K562 (cell line): Measurements from ENCODE around the gene UBE2Q1. TPM values are rescaled to one million over a fixed set of nuclear protein-coding genes. Genes with fewer than 3 reads are reported as not detected.

Experiments
- CBX5 ChIP-seq: IDR thresholded peaks from 2 replicates; pipeline ENCODE4 v1.6.1; 2014; ENCODE audit warnings: low read depth, borderline replicate concordance
- PCBP2 ChIP-seq: fragments of 200-400 bp; formaldehyde crosslinking; IDR thresholded peaks from 2 replicates; pipeline ENCODE4 v1.6.1; 2018; ENCODE audit warnings: low read length, low read depth, mild to moderate bottlenecking, moderate library complexity; ENCODE audit not compliant: poor library complexity, severe bottlenecking
- SMAD2 ChIP-seq: fragments of 150-350 bp; IDR thresholded peaks from 2 replicates; pipeline ENCODE4 v1.6.1; 2014; ENCODE audit warnings: low read depth, mild to moderate bottlenecking, low read length
- SMAD4 ChIP-seq: fragments of 250-450 bp; sonication (Bioruptor Pico); conservative IDR thresholded peaks from 2 replicates; pipeline ENCODE4 v1.8.0; 2021; ENCODE audit warnings: inconsistent platforms, mild to moderate bottlenecking, moderate library complexity
- ZNF408 ChIP-seq: fragments of 250-450 bp; sonication (Bioruptor Pico); IDR thresholded peaks from 2 replicates; pipeline ENCODE4 v1.4.0; 2020; ENCODE audit warnings: low read depth, mild to moderate bottlenecking, moderate library complexity
- polyA plus RNA-seq, 8 experiments: library from polyadenylated mRNA; depleted of rRNA in 4 of 8; stranded (reverse) in 5 of 8; unstranded in 3 of 8; fragments of >200 nt; fragmentation: Nextera tagmentation in 2 of 8; fragmentation: Illumina TruSeq in 1 of 8; extraction: Ambion mirVana in 2 of 8; extraction: Trizol in 1 of 8; gene quantifications; 2 replicates each; pipeline versions ENCODE4 v1.2.1 to v1.2.3, GENCODE V29; 2011 to 2014; ENCODE audit warnings: inconsistent platforms in 1 of 8, missing spikeins in 1 of 8
- total RNA-seq, 7 experiments: library from RNA; depleted of rRNA in 6 of 7; stranded (reverse); fragments of >200 nt in 6 of 7; fragmentation: Illumina TruSeq in 2 of 7; extraction: Trizol in 2 of 7; gene quantifications; 2 replicates each; pipeline versions ENCODE4 v1.2.1 to v1.2.3, GENCODE V29; 2011 to 2021; ENCODE audit warnings: low replicate concordance in 1 of 7
- TF ChIP-seq, protein P1 (sequence below): fragments of 250-450 bp; sonication (Bioruptor Pico); IDR thresholded peaks from 2 replicates; pipeline ENCODE4 v1.5.0; 2020; ENCODE audit warnings: mild to moderate bottlenecking
- TF ChIP-seq, protein P2 (sequence below): fragments of 250-450 bp; sonication (Bioruptor Pico); IDR thresholded peaks from 2 replicates; pipeline ENCODE4 v1.5.1; 2021; ENCODE audit warnings: mild to moderate bottlenecking
- TF ChIP-seq, protein P3 (sequence below), 2 experiments: fragments of 450-650 bp; IDR thresholded peaks; 2 replicates each; pipeline ENCODE4 v1.6.1; 2018; ENCODE audit warnings: mild to moderate bottlenecking in 2 of 2, low read depth in 1 of 2; ENCODE audit not compliant: partially characterized antibody in 2 of 2
- TF ChIP-seq, protein P4 (sequence below): fragments of 250-450 bp; sonication (Bioruptor Pico); IDR thresholded peaks from 2 replicates; pipeline ENCODE4 v1.9.0; 2021; ENCODE audit warnings: mild to moderate bottlenecking

UBE2Q1 gene
- total and polyA plus RNA-seq, 9 of the 15 experiments (the other 6 are each of a cell fraction or from before 2014, with no cell fraction given): 8.0 to 58.8 (median 27.6) TPM

DNA sequence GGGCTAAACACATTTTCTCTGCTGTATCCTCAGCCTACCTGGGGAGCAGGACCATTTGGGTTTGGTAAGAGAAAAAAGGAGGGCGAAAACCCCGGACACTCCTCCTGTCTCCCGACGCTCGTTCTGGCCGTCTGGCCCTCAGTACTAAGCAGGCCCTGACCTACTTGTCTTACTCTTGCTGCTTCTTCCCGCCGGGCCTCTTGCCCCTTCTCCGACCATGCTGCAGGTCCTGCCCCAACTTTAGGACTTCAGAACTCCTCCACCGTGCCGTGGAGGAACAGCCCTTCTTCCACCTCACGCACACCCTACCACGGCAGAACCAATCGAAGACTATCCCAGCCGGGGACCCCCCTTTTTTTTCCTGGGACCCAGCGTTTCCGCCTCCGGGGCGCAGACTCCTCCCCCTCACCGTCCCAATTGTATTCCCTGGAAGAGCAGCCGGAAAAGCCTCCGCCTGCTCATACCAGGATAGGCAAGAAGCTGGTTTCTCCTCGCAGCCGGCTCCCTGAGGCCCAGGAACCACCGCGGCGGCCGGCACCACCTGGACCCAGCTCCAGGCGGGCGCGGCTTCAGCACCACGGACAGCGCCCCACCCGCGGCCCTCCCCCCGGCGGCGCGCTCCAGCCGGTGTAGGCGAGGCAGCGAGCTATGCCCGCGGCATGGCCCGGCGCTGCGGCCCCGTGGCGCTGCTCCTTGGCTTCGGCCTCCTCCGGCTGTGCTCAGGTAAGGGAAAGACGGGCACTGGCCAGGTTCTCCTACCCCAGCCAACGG is 9.1 kb upstream of the UBE2Q1 start, which contains the start of gene CHRNB2 (continued):
- TF ChIP-seq, protein P1, sequence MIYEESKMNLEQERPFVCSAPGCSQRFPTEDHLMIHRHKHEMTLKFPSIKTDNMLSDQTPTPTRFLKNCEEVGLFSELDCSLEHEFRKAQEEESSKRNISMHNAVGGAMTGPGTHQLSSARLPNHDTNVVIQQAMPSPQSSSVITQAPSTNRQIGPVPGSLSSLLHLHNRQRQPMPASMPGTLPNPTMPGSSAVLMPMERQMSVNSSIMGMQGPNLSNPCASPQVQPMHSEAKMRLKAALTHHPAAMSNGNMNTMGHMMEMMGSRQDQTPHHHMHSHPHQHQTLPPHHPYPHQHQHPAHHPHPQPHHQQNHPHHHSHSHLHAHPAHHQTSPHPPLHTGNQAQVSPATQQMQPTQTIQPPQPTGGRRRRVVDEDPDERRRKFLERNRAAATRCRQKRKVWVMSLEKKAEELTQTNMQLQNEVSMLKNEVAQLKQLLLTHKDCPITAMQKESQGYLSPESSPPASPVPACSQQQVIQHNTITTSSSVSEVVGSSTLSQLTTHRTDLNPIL (CRISPR knock-in tag): no peak
- TF ChIP-seq CBX5: no peak
- TF ChIP-seq, protein P2, sequence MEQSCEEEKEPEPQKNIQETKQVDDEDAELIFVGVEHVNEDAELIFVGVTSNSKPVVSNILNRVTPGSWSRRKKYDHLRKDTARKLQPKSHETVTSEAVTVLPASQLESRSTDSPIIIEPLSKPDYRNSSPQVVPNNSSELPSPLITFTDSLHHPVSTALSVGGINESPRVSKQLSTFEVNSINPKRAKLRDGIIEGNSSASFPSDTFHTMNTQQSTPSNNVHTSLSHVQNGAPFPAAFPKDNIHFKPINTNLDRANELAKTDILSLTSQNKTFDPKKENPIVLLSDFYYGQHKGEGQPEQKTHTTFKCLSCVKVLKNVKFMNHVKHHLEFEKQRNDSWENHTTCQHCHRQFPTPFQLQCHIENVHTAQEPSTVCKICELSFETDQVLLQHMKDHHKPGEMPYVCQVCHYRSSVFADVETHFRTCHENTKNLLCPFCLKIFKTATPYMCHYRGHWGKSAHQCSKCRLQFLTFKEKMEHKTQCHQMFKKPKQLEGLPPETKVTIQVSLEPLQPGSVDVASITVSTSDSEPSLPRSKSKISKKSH (CRISPR knock-in tag): no peak
- TF ChIP-seq SMAD4 (CRISPR knock-in tag): 0 out of 2 replicates have a peak, but pooled peaks have one; percentile 47
- no peak for TF ChIP-seq SMAD2
- no peak for TF ChIP-seq PCBP2
- TF ChIP-seq, protein P3, sequence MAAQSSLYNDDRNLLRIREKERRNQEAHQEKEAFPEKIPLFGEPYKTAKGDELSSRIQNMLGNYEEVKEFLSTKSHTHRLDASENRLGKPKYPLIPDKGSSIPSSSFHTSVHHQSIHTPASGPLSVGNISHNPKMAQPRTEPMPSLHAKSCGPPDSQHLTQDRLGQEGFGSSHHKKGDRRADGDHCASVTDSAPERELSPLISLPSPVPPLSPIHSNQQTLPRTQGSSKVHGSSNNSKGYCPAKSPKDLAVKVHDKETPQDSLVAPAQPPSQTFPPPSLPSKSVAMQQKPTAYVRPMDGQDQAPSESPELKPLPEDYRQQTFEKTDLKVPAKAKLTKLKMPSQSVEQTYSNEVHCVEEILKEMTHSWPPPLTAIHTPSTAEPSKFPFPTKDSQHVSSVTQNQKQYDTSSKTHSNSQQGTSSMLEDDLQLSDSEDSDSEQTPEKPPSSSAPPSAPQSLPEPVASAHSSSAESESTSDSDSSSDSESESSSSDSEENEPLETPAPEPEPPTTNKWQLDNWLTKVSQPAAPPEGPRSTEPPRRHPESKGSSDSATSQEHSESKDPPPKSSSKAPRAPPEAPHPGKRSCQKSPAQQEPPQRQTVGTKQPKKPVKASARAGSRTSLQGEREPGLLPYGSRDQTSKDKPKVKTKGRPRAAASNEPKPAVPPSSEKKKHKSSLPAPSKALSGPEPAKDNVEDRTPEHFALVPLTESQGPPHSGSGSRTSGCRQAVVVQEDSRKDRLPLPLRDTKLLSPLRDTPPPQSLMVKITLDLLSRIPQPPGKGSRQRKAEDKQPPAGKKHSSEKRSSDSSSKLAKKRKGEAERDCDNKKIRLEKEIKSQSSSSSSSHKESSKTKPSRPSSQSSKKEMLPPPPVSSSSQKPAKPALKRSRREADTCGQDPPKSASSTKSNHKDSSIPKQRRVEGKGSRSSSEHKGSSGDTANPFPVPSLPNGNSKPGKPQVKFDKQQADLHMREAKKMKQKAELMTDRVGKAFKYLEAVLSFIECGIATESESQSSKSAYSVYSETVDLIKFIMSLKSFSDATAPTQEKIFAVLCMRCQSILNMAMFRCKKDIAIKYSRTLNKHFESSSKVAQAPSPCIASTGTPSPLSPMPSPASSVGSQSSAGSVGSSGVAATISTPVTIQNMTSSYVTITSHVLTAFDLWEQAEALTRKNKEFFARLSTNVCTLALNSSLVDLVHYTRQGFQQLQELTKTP (IDR thresholded peaks at IDR 0.05; ENCODE audit: low read depth in 1 of 2, partially characterized antibody in 2 of 2): no peak
- TF ChIP-seq, protein P4, sequence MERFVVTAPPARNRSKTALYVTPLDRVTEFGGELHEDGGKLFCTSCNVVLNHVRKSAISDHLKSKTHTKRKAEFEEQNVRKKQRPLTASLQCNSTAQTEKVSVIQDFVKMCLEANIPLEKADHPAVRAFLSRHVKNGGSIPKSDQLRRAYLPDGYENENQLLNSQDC (CRISPR knock-in tag): no peak
- no peak for TF ChIP-seq ZNF408 (CRISPR knock-in tag)
